BLaER1 (cell line): ENCODE measurements around the gene PTPRD.
"Not testable (repeated sequence)": the region's sequence is repeated elsewhere in the genome, so short reads cannot be mapped to it uniquely, and the experiment has no call there.

ENCODE experiments used
- H3K27ac ChIP-seq: shearing (Covaris generic); formaldehyde crosslinking; 2 replicates; pipeline ENCODE4 v1.8.1; 2022
- H3K27me3 ChIP-seq: shearing (Covaris generic); formaldehyde crosslinking; 2 replicates; pipeline ENCODE4 v1.8.1; 2022
- H3K36me3 ChIP-seq: shearing (Covaris generic); formaldehyde crosslinking; 2 replicates; pipeline ENCODE4 v1.8.1; 2022
- H3K4me1 ChIP-seq: shearing (Covaris generic); formaldehyde crosslinking; 2 replicates; pipeline ENCODE4 v1.8.1; 2022
- H3K4me2 ChIP-seq: shearing (Covaris generic); formaldehyde crosslinking; 2 replicates; pipeline ENCODE4 v1.8.1; 2022
- H3K4me3 ChIP-seq: shearing (Covaris generic); formaldehyde crosslinking; 2 replicates; pipeline ENCODE4 v1.8.1; 2022
- H3K9ac ChIP-seq: shearing (Covaris generic); formaldehyde crosslinking; 2 replicates; pipeline ENCODE4 v1.8.1; 2022
- H3K9me3 ChIP-seq: shearing (Covaris generic); formaldehyde crosslinking; 2 replicates; pipeline ENCODE4 v1.8.1; 2022
- H4K20me1 ChIP-seq: shearing (Covaris generic); formaldehyde crosslinking; 2 replicates; pipeline ENCODE4 v1.8.1; 2022
- Cebpa-rat ChIP-seq: shearing (Covaris generic); IDR thresholded peaks from 2 replicates; pipeline ENCODE4 v1.8.1; 2022

The PTPRD gene

GRCh38 chr9:9498128-9498527 is 1114.7 kb downstream of the PTPRD start:
- no peak overlapping the region for H3K4me2 ChIP-seq
- no peak for TF ChIP-seq Cebpa-rat

GRCh38 chr9:9494336-9494735 is 1118.5 kb downstream of the PTPRD start:
- H3K36me3 ChIP-seq, result no peaks in the 10 kb centered on the region
- no peaks in the 10 kb centered on the region for H4K20me1 ChIP-seq
- H3K27ac ChIP-seq, result no peak overlapping the region
- H3K4me2 ChIP-seq, result no peak overlapping the region
- no peak overlapping the region for H3K4me3 ChIP-seq
- no peak overlapping the region for H3K9ac ChIP-seq
- H3K27me3 ChIP-seq, result no peaks in the 10 kb centered on the region
- H3K4me1 ChIP-seq, result no peaks in the 10 kb centered on the region
- TF ChIP-seq Cebpa-rat, result no peak
- H3K9me3 ChIP-seq, result peaks cover 12% of the 10 kb centered on the region

More at GRCh38 chr9:9498128-9498527, 1114.7 kb downstream of the PTPRD start:
- Histone ChIP-seq H3K27me3 (no peaks in the 10 kb centered on the region), H3K9me3 (peaks cover 12% of the 10 kb centered on the region), H4K20me1 (no peaks in the 10 kb centered on the region), H3K9ac (no peak overlapping the region), H3K27ac (no peak overlapping the region), H3K4me3 (no peak overlapping the region), H3K36me3 (no peaks in the 10 kb centered on the region), H3K4me1 (no peaks in the 10 kb centered on the region)

- TF ChIP-seq Cebpa-rat, result no peak
Observed at GRCh38 chr9:9492506-9492905, 1120.3 kb downstream of the PTPRD start.

GRCh38 chr9:9489183-9489582 is 1123.6 kb downstream of the PTPRD start:
- Histone ChIP-seq H3K27me3 (no peaks in the 10 kb centered on the region), H3K4me3 (no peak overlapping the region), H3K36me3 (no peaks in the 10 kb centered on the region), H3K27ac (no peak overlapping the region), H3K4me1 (no peaks in the 10 kb centered on the region), H3K9ac (no peak overlapping the region), H3K4me2 (no peak overlapping the region), H3K9me3 (no peaks in the 10 kb centered on the region), H4K20me1 (no peaks in the 10 kb centered on the region)
- no peak for TF ChIP-seq Cebpa-rat

More at GRCh38 chr9:9492506-9492905, 1120.3 kb downstream of the PTPRD start:
- Histone ChIP-seq H3K9ac (no peak overlapping the region), H3K9me3 (peaks cover 12% of the 10 kb centered on the region), H3K4me3 (no peak overlapping the region), H3K27ac (no peak overlapping the region), H3K4me1 (no peaks in the 10 kb centered on the region), H4K20me1 (no peaks in the 10 kb centered on the region), H3K36me3 (no peaks in the 10 kb centered on the region), H3K27me3 (no peaks in the 10 kb centered on the region), H3K4me2 (no peak overlapping the region)

- no peak for TF ChIP-seq Cebpa-rat
- Histone ChIP-seq H3K27me3 (no peaks in the 10 kb centered on the region), H3K4me1 (no peaks in the 10 kb centered on the region), H4K20me1 (no peaks in the 10 kb centered on the region), H3K36me3 (no peaks in the 10 kb centered on the region), H3K27ac (no peak overlapping the region), H3K9ac (no peak overlapping the region), H3K4me2 (no peak overlapping the region), H3K4me3 (no peak overlapping the region), H3K9me3 (no peaks in the 10 kb centered on the region)
Observed at GRCh38 chr9:9483175-9483574, 1129.6 kb downstream of the PTPRD start.

- Histone ChIP-seq H4K20me1 (no peaks in the 10 kb centered on the region), H3K27me3 (no peaks in the 10 kb centered on the region), H3K9me3 (no peaks in the 10 kb centered on the region), H3K4me3 (no peak overlapping the region), H3K9ac (no peak overlapping the region), H3K36me3 (no peaks in the 10 kb centered on the region), H3K4me1 (no peaks in the 10 kb centered on the region), H3K27ac (no peak overlapping the region), H3K4me2 (no peak overlapping the region)
- no peak for TF ChIP-seq Cebpa-rat
Observed at GRCh38 chr9:9478741-9479140, 1134.1 kb downstream of the PTPRD start.

- no peak overlapping the region for H3K27ac ChIP-seq
- no peaks in the 10 kb centered on the region for H4K20me1 ChIP-seq
- H3K4me1 ChIP-seq, result no peaks in the 10 kb centered on the region
- H3K9me3 ChIP-seq, result no peaks in the 10 kb centered on the region
- H3K9ac ChIP-seq, result no peak overlapping the region
- H3K4me3 ChIP-seq, result no peak overlapping the region
- no peaks in the 10 kb centered on the region for H3K36me3 ChIP-seq
- H3K4me2 ChIP-seq, result no peak overlapping the region
- no peak for TF ChIP-seq Cebpa-rat
- no peaks in the 10 kb centered on the region for H3K27me3 ChIP-seq
Observed at GRCh38 chr9:9469271-9469670, 1143.5 kb downstream of the PTPRD start.

GRCh38 chr9:9441874-9442273 is 1170.9 kb downstream of the PTPRD start:
- H3K27ac ChIP-seq, H3K36me3 ChIP-seq, H3K4me3 ChIP-seq, H3K9me3 ChIP-seq, H3K27me3 ChIP-seq, H4K20me1 ChIP-seq, H3K9ac ChIP-seq, H3K4me1 ChIP-seq, H3K4me2 ChIP-seq: not testable (repeated sequence)

- Histone ChIP-seq H3K4me3 (no peak overlapping the region), H3K4me1 (no peaks in the 10 kb centered on the region), H4K20me1 (no peaks in the 10 kb centered on the region), H3K9ac (no peak overlapping the region), H3K27me3 (no peaks in the 10 kb centered on the region), H3K36me3 (no peaks in the 10 kb centered on the region), H3K27ac (no peak overlapping the region), H3K9me3 (no peaks in the 10 kb centered on the region), H3K4me2 (no peak overlapping the region)
- TF ChIP-seq Cebpa-rat, result no peak
Observed at GRCh38 chr9:9437641-9438040, 1175.2 kb downstream of the PTPRD start.

- not testable (repeated sequence) for H3K27ac ChIP-seq, H4K20me1 ChIP-seq, H3K27me3 ChIP-seq, H3K4me1 ChIP-seq, H3K36me3 ChIP-seq, H3K9me3 ChIP-seq, H3K4me2 ChIP-seq, H3K9ac ChIP-seq, H3K4me3 ChIP-seq
Observed at GRCh38 chr9:9426454-9426853, 1186.3 kb downstream of the PTPRD start.

GRCh38 chr9:9412241-9412640 is 1200.6 kb downstream of the PTPRD start:
- Histone ChIP-seq H4K20me1 (no peaks in the 10 kb centered on the region), H3K36me3 (no peaks in the 10 kb centered on the region)
- TF ChIP-seq Cebpa-rat, result no peak

More at GRCh38 chr9:9412241-9412640, 1200.6 kb downstream of the PTPRD start:
- Histone ChIP-seq H3K9me3 (no peaks in the 10 kb centered on the region), H3K4me3 (no peak overlapping the region), H3K27me3 (no peaks in the 10 kb centered on the region), H3K9ac (no peak overlapping the region), H3K27ac (no peak overlapping the region), H3K4me2 (no peak overlapping the region), H3K4me1 (peaks cover 6% of the 10 kb centered on the region; the same call in 1 of the 2 replicates)
